GM12875 (cell line): ENCODE measurements around the gene KCNS1.

Experiments used
- H3K4me3 ChIP-seq: one replicate; pipeline ENCODE4 v1.5.1; 2011; ENCODE audit warnings: low read depth, low read length, control low read depth
- TF ChIP-seq, protein P1 (sequence below): IDR thresholded peaks from 2 replicates; pipeline ENCODE4 v1.5.1; 2011; ENCODE audit warnings: low read depth, mild to moderate bottlenecking, control low read depth, inconsistent platforms, low read length, moderate library complexity, borderline replicate concordance; ENCODE audit not compliant: insufficient read depth

The KCNS1 gene

DNA sequence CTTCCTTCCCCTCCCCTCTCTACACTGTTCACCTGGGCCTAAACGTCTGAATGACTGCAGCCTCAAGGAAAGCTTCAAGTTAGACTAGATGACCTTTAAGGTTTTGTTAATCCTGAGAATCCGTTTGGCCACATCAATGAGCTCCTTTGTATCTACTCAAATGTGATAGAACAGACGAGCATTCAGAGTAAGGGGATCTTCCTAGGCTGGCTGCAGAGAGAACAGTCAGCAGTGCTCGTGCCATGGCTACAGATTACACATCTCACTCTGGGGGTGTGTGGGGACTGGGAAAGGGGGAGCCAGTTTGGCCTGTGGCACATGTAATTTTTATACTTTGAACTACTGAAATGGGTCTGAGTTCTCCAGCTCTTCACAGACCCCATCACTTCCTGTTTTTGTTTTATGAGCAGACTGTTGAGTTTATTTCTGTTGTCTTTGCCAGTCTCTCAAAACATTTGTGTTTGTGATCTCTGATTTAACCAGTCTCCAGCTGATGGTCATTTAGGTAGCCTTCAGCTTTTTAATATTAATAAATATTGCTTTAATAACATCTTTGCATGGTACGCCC, 50.9 kb downstream of the KCNS1 start:
- H3K4me3 ChIP-seq = no peak overlapping the region
- TF ChIP-seq, protein P1, sequence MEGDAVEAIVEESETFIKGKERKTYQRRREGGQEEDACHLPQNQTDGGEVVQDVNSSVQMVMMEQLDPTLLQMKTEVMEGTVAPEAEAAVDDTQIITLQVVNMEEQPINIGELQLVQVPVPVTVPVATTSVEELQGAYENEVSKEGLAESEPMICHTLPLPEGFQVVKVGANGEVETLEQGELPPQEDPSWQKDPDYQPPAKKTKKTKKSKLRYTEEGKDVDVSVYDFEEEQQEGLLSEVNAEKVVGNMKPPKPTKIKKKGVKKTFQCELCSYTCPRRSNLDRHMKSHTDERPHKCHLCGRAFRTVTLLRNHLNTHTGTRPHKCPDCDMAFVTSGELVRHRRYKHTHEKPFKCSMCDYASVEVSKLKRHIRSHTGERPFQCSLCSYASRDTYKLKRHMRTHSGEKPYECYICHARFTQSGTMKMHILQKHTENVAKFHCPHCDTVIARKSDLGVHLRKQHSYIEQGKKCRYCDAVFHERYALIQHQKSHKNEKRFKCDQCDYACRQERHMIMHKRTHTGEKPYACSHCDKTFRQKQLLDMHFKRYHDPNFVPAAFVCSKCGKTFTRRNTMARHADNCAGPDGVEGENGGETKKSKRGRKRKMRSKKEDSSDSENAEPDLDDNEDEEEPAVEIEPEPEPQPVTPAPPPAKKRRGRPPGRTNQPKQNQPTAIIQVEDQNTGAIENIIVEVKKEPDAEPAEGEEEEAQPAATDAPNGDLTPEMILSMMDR = no peak

DNA sequence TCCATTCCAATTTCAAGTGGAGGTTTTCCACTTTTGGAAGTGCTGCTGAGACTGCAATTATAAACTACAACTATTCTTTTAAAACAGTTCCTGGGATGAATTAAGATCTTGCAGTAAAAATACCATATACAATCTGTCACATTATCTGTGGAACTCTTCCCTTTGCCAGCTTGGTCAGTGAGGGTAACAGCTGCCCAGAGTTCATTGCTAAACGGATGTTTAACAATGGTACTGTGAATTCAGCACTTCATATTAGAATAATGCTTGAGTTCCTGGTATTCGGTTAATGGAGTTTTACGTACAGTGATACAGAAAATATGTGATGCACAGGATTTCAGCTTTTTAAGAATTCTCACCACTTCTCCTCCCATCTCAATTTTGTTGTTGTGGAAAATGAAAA, 51.5 kb downstream of the KCNS1 start:
- no peak overlapping the region for H3K4me3 ChIP-seq
- TF ChIP-seq, protein P1 = no peak

DNA sequence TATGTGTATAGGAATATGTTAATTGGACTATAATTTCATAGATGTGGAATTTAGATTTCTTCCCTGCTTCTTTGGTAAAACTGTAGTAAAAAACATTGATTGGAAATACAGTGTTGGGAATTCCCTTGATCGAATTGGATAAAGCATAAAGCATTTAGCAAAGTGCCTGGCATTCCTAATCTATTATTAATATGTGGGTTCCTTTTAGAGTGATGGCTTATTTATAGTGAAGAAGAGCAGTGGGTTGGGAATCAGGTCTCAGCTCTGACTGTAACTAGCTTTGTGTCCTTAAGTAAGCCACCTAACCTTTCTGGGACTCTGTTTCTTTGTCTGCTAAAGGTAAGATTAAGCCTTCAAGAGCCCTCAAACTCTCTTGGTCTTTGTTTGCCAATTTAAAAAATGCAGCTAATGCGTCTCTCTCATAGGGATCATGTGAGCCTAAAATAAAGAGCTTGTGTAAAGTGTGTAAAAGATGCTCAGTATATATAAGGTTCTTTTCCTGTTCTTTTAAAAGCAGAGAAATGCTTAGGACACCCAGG, 53.3 kb downstream of the KCNS1 start:
- H3K4me3 ChIP-seq = no peak overlapping the region
- TF ChIP-seq, protein P1 = no peak

DNA sequence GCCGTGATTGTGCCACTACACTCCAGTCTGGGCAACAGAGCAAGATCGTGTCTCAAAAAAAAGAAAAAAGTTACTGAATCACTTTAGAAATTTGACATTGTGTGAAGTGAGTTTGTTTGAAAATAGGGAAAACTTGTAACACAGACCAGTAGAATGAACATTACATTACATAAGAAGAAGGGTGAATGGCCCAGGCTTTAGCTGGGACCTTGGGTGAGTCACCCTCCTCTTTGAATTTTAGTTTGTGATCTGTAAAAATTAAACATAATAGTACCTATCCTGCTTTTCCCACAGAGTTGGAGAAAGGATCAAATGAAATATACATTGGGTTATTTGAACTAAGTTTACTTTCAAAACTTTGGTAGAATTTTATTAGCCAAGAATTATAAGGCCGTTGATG, 56.3 kb downstream of the KCNS1 start:
- H3K4me3 ChIP-seq = no peak overlapping the region

DNA sequence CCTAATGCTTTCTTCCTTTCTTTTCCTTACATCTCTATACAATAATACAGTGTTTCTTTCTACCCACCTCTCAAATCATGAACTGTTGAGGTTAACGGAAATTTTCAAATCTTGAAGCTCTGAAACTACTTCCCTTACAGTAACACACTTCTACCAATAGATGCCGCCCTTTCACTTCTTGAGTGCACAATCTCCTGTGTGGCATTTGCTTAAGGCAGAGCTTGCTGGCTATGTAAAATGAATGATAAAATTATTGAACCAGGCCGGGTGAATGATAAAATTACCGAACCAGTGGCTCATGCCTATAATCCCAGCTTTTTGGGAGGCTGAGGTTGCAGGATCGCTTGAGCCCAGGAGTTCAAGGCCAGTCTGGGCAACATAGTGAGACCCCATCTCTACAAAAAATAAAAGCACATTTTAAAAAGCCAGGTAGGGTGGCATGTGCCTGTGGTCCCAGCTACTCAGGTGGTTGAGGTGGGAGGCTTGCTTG, 56.8 kb downstream of the KCNS1 start:
- no peak overlapping the region for H3K4me3 ChIP-seq
- TF ChIP-seq, protein P1 = peak; percentile 76

More for the DNA sequence above, 56.3 kb downstream of the KCNS1 start:
- TF ChIP-seq, protein P1 = no peak

DNA sequence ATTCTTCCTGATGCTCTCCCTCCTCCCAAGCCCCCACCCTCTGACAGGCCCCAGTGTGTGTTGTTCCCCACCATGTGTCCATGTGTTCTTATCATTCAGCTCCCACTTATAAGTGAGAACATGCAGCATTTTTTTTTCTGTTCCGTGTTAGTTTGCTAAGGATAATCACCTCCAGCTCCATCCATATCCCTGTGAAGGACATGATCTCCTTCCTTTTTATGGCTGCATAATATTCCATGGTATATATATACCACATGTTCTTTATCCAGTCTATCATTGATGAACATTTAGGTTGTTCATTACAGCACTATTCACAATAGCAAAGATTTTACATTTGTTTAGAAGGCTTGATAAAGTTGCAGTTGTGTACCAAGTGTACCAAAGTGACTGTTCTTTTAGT, 57.9 kb downstream of the KCNS1 start:
- no peak overlapping the region for H3K4me3 ChIP-seq
- TF ChIP-seq, protein P1 = no peak
